HG03060 (cell line): ENCODE results near the gene KLK7.
"Not testable (repeated sequence)": the region's sequence is repeated elsewhere in the genome, so short reads cannot be mapped to it uniquely, and the experiment has no call there.

ENCODE experiments used
- ATAC-seq: cut with Tn5 transposase; IDR thresholded peaks from one replicate; pipeline ENCODE4 v1.9.1; 2021; ENCODE audit warnings: low read depth, moderate number of reproducible peaks; ENCODE audit not compliant: unreplicated experiment

KLK7 gene

DNA sequence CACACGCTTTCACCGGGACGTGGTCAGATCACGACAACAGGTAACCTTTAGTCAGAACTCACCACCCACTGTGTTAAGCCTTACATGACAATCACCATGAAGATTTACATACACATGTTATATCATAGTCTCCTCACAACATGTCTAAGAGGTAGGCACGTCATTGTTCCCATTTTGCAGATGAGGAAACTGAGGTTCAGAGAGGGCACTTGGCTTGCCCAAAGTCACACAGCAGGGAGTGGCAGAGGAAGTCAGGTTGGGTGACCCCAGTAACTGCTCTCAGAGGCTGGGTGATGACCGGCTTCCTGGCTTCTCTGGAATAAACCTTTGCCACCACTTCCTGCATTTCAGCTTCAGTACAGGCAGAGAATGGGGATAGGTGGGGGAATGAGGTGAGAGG lies 30.5 kb upstream of the KLK7 start:
- no peak for ATAC-seq

DNA sequence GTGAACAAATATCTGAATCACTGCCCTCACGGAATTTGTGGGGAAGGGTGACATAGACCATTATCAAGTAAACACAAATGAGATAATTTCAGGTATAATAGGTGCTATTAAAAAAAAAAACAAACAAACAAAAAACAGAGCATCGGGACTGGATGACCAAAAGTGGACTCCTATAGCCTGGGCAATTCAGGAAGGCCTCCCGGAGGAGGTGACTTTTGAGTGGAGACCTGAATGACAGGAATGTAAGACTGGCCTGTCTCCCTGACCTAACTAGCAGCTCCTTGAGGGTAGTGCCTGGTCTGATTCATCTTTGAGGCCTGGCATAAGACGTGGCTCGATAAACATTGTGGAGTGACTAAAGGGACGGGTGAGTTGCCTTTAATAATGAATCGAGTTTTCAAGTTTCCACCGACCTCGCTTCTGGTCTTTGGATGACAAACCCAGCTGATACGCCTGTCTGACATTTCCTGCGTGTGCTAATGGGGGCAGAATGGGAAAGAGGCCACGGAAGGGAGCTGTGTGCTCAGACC lies 29.0 kb upstream of the KLK7 start:
- no peak for ATAC-seq

DNA sequence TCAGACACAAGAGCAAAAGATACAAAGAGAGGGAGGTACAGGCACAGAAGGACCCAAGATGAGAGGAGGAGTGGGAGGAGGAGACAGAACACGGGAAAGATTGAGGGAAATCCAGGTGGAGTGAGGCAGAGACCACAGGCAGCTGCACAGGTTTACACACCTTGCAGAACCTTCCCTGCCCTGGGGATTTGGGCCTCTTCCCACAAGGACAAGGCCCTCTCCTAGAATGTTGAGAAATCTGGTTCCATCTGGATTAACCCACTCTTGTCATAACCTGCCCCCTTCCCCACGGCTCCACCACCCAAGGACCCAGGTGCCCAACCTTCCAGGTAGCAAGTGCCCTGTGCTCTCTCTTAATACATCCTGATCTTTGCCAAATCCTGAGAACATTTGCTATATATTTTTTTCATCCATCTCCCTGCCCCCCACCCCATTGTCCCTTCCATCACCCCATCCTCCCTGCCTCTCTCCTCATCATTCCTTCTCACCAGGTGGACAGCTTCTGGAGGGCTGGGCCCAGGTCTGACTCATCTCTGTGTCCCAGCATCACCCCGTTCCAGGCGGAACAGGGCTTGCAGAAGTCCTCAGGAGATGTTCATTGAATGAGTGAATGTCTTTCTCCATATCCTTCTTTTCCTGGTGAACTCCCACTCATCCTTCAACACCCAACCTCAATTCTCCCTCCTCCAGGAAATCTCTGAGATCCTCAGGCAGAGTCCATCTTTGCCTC lies 26.5 kb upstream of the KLK7 start:
- ATAC-seq, result no peak

DNA sequence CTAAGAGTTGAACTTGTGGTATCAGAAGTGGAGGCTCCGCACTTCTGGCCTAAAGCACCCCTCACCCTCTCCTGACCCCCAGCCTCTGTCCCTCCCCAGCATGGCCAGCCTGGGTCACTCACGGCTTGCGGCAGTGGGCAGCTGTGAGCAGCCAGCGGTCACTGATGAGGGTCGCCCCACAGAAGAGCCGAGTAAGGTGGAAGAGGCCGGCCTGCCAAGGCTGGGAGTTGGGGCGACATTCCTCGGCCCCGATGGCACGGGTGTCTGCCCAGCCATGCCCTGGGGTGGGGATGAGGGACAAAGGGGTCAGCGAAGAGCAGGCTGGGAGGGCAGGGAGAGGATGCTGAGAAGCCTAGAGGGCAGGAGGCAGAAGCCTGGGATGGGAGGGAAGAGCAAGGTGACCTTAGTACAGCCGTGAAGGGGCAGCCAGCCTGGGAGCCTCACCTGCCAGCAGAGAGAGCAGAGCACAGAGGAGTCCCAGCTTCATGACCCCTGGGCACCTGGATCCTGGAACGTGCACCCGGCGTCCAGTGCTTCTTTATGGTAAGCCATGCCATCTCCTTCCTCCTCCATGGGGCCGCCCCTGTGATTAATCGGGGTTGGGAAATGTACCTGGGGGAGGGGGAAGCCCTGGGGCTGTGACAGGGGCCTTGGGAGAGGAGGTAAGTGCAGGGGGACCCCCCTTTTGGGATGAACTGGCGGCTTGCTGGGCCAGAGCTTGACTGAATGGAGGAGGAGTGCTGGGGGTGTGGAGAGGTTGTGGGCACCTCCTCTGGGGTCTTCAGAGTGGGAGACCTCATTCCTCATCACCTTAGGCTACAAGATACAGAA lies 25.6 kb upstream of the KLK7 start:
- no peak for ATAC-seq

DNA sequence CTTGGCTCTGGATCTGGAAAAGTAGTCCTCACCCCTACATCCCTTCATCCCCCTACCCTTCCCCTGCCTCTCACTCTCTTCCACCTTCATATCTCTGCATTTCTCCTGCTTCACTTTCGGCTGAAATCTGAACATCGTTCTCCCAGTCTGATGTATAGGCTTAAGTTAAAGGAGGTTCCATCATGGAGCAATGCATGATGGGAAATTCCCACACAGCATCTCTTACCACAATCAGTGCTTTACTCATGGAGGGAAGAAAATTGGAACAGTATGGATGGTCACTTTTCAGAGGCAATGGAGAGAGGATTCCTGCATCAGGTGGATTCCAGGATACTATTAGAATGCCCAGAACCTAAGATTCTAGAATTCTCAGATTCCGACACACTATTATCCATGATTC lies 23.8 kb upstream of the KLK7 start:
- ATAC-seq, result no peak

DNA sequence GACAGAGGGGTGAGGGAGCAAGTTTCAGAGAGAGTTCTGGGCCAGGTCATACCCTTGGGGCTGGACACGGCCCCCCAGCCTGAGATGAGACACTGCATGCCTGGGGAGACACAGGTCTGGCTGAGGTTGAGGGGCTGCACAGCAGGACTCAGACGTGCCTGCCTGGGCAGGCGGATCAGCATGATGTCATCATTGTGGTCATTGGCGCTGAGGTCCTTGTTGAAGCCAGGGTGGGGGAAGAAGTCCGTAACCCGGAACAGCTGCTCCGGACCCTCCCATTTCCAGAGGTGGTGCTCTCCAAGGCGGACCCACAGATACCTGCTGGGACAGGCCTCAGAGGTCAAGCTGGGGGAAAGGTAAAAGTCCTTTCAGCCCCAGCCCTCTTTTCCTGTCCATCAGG lies 22.7 kb upstream of the KLK7 start:
- ATAC-seq, result no peak

DNA sequence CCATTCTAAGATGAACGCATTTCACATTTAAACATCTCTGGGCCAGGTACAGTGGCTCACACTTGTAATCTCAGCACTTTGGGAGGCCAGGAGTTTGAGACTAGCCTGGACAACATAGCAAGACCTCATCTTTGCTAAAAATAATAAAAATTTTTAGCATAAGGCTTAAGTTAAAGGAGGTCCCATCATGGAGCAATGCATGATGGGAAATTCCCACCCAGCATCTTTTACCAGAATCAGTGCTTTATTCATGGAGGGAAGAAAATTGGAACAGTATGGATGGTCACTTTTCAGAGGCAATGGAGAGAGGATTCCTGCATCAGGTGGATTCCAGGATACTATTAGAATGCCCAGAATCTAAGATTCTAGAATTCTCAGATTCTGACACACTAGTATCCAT lies 21.5 kb upstream of the KLK7 start:
- ATAC-seq, result no peak

DNA sequence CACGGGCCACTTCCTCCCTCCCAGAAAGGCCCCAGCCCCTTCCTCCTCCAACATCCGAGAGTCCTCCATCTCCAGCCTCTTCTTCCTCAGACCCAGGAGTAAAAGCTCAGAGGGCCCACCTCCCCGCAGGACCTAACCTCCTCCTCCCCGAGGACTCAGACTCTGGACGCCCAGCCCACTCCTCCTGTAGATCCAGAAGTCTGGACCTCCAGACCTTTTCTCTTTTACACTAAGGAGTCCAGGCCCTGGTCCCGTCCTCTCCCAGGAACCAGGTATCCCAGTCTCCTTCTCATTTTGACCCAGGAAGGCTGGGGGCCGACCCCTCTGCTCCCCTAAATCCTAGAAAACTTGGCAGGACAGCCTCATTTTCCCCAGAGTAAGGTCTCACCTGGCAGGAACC lies 19.6 kb upstream of the KLK7 start:
- no peak for ATAC-seq

DNA sequence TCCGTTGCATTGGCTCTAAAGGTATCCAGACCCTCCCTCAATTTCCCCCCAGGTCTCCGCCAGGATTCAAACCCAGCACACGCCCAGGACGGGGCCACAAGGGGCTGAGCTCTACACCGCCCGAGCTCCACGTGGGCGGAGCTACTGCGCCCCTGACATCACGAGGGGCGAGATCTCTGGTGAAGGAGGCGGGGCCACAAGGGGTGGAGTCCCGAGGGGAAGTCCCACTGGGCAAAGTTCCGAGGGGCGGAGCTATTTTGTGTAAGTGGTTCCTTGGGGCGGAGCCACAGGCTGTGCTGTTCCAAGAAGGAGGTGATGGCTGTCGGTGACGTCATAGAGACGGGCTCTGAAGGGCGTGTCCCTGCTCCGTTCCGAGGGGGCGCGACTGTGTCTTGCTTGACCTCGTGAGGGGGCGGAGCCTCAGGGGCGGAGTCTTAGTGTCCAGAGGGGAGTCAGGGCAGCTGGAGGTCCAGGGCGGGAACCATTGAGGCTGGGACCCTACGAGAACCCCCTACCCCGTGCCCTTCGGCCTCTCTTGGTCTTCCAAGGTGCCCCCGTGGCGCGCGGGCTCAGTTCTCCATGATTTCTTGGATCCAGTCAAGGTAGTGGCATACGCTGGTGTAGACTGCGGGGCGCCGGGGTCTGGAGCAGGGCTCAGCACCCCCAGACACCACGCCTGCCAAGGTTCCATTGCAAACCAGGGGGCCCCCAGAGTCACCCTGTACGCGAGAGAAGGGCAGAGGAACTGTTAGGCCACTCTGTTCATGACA lies 19.0 kb upstream of the KLK7 start:
- ATAC-seq, result no peak

DNA sequence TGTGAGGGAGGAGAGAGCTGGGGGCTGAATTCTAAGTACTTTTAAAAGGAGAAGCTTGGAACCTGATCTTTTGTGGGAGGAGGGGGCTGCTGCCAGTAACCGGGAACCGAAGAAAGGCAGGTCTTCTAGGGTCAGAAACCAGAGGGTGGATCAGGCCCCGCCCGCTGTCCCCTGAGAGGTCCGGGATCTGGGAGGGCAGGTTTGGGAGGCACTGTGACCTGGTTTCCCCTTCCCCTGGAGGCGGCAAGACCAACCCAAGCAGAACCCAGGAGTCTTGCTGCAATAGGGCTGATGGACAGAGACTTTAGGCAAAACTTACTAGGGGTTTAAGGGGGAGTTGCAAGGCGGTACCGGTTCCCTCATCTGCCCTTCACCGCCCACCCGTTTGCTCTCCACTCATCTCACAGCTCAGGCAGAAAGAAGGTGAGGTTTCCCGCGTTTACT lies 18.4 kb upstream of the KLK7 start:
- ATAC-seq, result no peak

DNA sequence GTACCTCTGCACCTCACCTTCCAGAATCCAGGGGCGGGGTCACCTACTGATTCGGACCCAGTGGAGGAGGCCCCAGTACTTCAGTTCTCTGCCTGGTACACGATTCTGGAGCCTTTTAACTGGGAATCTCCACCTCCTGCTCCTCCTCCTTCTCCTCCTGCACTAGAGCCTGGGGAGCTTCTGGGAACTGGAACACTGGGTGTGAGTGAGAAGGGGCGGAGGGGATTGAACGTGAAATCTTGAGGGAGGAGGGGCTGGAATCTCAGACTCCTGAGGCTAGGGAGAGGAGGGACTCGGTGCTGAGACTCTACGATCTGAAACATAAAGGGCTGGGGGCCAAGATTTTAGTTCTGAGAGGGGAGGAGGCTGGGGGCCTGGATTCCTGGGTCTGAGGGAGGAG lies 17.8 kb upstream of the KLK7 start, which contains the start of gene KLK8:
TSS of gene KLK8 (minus strand) at position 90 of the 400 bp plus-strand sequence. CDS start 437 bp downstream, outside the sequence.
- no peak for ATAC-seq

DNA sequence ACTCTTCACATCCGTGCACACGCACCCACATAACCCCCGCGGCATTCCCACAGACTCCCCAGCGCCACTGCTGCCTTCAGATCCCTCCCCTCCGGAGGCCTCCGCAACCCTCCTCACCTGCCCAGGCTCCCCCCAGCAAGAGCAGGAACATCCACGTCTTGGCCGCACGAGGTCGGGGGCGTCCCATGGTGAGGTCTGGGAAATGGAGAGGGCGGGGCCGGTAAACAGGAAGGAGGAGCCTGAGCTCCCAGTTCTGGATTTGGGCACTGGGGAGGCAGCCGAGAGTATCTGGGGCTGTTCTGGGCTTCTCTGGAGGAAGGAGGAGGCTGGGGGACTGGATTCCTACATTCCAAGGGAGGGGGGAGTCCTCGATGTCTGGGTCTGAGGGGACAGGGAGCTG lies 17.3 kb upstream of the KLK7 start:
- ATAC-seq, result no peak

DNA sequence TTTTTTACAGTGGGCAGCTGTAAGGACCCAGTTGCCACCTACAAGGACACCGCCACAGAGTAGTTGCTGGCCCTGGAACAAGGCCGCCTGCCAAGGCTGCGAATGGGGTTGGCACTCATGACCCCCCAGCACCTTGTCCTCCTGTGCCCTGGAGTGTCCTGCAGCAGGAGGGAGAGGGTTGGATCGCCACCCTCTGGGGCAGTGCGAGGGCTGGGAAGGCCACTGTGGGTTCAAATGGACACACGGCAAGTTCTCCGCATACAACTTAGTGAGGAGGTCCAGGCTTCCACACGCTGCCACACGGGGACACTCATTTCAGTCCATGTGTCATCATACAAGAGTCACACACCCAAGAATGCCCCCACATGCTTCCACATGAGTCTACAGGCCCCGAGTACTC lies 16.7 kb upstream of the KLK7 start:
- ATAC-seq, result no peak

DNA sequence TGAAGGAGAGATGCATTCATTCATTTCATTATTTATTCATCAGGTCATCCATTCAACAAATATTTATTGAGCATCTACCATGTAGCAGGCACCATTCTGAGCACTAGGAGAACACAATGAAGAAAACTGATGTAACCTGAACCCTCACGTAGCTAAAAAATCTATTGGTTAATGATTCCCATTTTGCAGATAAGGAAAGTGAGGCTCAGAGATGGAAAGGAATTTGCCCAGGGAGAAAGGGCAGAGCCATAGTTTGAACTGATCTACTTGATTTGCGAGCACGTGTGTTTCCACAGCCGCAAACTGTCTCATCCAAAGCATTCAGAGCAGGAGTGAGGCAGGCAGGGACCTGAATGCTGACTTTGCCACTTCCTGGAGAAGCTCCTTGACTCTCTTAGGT lies 15.0 kb upstream of the KLK7 start:
- no peak for ATAC-seq

DNA sequence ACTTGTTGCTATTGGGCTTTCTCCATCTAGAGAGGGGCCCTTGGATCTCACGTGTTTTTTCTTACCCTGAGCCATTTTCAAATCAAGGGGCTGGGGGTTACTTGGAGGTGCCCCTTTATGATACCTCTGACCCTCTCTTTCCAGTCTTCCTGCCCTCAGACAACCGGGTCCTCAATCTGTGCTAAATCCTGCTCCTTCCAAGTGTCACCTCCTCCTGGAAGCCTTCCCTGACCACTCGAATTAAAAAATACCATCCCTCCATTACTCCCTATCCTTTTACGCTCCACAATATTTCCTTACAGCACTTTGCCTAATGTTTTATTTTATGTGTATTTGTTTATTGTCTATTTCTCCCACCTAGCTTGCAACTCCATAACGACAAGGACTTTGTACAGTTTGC lies 14.3 kb upstream of the KLK7 start:
- no peak for ATAC-seq

DNA sequence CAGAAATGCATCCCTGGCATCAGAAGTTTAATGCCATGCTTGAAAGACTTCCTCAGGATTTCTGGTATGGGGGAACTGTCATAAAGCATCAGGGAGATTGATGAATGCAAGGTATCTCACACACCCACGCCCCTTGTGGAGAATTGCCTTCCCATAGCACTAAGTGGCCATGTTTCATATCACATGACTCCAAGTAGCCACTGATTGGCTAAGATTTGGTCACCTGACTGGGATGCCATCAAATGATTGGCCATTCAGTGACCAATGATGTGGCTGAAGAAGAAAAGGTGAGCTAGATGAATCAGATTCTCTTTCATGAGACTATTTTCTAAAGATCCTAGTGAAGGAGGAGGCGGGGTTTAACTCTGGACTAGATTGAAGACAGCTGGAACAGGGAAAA lies 10.4 kb upstream of the KLK7 start:
- ATAC-seq, result no peak

DNA sequence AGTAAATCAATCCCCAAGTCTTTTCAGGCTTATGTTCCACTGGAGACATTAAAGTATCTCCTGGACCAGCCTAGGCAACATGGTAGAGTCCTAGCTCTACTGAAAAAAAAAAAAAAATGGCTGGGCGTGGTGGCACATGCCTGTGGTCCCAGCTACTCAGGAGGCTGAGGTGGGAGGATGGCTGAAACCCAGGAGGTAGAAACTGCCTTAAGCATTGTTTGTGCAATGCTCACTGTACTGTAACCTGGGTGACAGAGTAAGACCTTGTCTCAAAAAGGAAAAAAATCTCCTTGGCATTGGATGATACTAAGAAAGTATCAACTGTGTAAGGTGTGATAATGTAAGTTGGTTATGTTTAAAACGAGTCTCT lies 8.9 kb upstream of the KLK7 start:
- no peak for ATAC-seq

DNA sequence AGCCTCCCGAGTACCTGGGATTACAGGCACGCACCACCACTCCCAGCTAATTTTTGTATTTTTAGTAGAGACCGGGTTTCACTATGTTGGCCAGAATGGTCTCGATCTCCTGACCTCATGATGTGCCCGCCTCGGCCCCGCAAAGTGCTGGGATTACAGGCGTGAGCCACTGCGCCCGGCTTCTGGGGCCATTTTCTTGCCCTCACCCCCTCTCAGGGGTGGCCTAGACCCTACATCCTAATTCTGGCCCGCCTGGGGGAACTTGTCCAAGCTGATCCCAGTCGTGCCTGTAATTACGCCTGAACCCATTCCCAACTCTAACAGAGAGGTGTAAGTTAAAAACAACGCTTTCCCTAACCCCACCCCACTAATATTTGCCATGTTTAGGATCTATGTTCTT lies 699 bp upstream of the KLK7 start:
- not testable (repeated sequence) for ATAC-seq

DNA sequence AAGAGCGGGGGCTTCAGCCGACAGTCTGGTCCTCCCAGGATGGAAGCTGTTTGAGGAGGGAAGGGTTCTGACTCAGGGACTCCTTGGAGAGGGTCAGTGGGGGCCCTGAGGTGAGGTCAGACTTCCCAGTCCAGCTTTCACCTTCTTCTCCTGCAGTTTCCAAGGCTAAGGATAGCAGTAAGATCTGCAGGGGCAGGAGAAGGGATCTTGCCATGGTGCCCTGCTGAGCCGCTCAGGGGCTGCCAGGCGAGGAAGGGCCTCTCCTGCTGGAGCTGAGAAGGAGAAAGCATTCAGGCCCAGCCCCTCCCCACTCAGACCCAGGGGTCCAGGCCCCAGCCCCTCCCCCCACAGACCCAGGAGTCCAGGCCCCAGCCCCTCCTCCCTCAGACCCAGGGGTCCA lies 1.5 kb downstream of the KLK7 start:
- no peak for ATAC-seq

DNA sequence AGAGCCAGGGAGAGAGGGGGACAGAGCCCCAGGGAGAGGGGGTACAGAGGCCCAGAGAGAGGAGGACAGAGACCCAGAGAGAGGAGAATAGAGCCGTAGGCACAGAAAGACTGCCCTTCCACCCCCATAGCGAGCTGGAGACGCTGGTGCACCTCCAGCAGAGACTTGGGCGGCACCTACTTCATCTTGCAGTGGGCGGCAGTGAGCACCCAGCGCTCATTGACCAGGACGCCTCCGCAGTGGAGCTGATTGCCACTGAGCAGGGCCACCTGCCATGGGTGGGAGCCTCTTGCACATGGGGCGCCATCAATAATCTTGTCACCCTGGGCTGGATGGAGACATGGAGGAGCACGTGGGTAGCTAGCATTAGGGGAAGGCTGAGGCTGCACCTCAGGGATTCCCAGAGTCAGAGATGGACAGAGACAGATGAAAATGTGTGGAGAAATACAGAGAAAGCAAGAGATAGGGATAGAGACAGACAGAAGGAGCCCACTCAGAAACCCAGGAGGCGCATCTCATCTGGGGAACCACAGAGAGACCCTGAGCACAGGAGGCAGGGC lies 2.0 kb downstream of the KLK7 start:
- ATAC-seq, result no peak

DNA sequence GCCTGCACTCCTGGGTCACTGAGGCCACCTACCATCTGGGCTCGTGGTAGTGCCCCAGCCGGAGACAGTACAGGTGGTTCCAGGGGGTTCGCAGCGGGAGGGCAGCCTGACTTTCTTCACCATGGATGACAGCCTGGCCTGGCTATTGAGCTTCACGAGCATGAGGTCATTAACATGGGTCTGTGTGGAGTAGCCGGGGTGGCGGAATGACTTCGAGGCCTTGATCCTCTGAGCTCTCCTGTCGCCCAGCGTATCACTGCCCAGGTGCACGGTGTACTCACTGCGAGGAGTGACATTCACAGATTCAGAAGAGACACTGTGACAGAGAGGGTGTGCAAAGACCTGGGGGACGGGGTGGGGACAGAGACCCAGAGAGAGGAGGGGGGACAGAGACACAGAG lies 3.5 kb downstream of the KLK7 start:
- no peak for ATAC-seq
